HG02571 (cell line): ENCODE data around the gene PAH.

Source experiments
- ATAC-seq: cut with Tn5 transposase; IDR thresholded peaks from one replicate; pipeline ENCODE4 v1.9.1; 2021; ENCODE audit warnings: mild to moderate bottlenecking, moderate library complexity; ENCODE audit not compliant: unreplicated experiment

Gene PAH

GRCh38 chr12:102902093-102902492, 15.0 kb downstream of the PAH start:
- ATAC-seq, result no peak

GRCh38 chr12:102900389-102900788, 16.7 kb downstream of the PAH start:
- no peak for ATAC-seq

GRCh38 chr12:102896067-102896466, 21.0 kb downstream of the PAH start:
- no peak for ATAC-seq

- no peak for ATAC-seq
Measured at GRCh38 chr12:102891756-102892155, 25.3 kb downstream of the PAH start.

- no peak for ATAC-seq
Measured at GRCh38 chr12:102888511-102888910, 28.5 kb downstream of the PAH start.

GRCh38 chr12:102885043-102885932, 31.8 kb downstream of the PAH start:
- no peak for ATAC-seq

GRCh38 chr12:102883204-102883799, 33.7 kb downstream of the PAH start:
- ATAC-seq, result no peak

GRCh38 chr12:102880783-102881182, 36.3 kb downstream of the PAH start:
- ATAC-seq, result no peak

- peak; percentile 53 for ATAC-seq
Measured at GRCh38 chr12:102879144-102879763, 37.8 kb downstream of the PAH start.

GRCh38 chr12:102876883-102877282, 40.2 kb downstream of the PAH start:
- ATAC-seq, result no peak

GRCh38 chr12:102874819-102875218, 42.2 kb downstream of the PAH start:
- ATAC-seq, result no peak

- ATAC-seq, result no peak
Measured at GRCh38 chr12:102873077-102873476, 44.0 kb downstream of the PAH start.

- no peak for ATAC-seq
Measured at GRCh38 chr12:102871014-102871413, 46.0 kb downstream of the PAH start.

- ATAC-seq, result no peak
Measured at GRCh38 chr12:102869571-102869970, 47.5 kb downstream of the PAH start.

- no peak for ATAC-seq
Measured at GRCh38 chr12:102865821-102866615, 51.0 kb downstream of the PAH start.

GRCh38 chr12:102862486-102862885, 54.6 kb downstream of the PAH start:
- ATAC-seq, result no peak

- ATAC-seq, result no peak
Measured at GRCh38 chr12:102851246-102851645, 65.8 kb downstream of the PAH start.

- ATAC-seq, result no peak
Measured at GRCh38 chr12:102849722-102850447, 67.2 kb downstream of the PAH start.

GRCh38 chr12:102848832-102849231, 68.2 kb downstream of the PAH start:
- no peak for ATAC-seq

GRCh38 chr12:102847131-102847530, 69.9 kb downstream of the PAH start:
- ATAC-seq, result no peak
